Neural progenitor cell (in vitro differentiated cells): Measurements from ENCODE around the gene CSTF1. TPM values are rescaled to one million over a fixed set of nuclear protein-coding genes. Genes with fewer than 3 reads are reported as not detected.
"Not testable (repeated sequence)": the region's sequence is repeated elsewhere in the genome, so short reads cannot be mapped to it uniquely, and the experiment has no call there.

Source experiments
- DNase-seq: peaks from one replicate; pipeline ENCODE4 v3.0.0-alpha.2; 2016; ENCODE audit warnings: low spot score
- H2AFZ ChIP-seq: fragments of 200-600 bp; sonication (generic); replicated peaks from 2 replicates; pipeline ENCODE4 v1.6.1; 2016; ENCODE audit warnings: antibody characterized with exemption
- H3F3A ChIP-seq: fragments of 200-600 bp; sonication (generic); 2 replicates; pipeline ENCODE4 v1.6.1; 2016; ENCODE audit warnings: antibody characterized with exemption, low read depth
- H3K27ac ChIP-seq: fragments of 200-600 bp; sonication (generic); 2 replicates; pipeline ENCODE4 v1.5.1; 2016; ENCODE audit warnings: mild to moderate bottlenecking
- H3K27me3 ChIP-seq: fragments of 200-600 bp; sonication (generic); 2 replicates; pipeline ENCODE4 v1.6.1; 2016; ENCODE audit warnings: mild to moderate bottlenecking, moderate library complexity
- H3K36me3 ChIP-seq: fragments of 200-600 bp; sonication (generic); 2 replicates; pipeline ENCODE4 v1.5.1; 2016
- H3K4me1 ChIP-seq: fragments of 200-600 bp; sonication (generic); 2 replicates; pipeline ENCODE4 v1.6.1; 2016; ENCODE audit warnings: mixed run types
- H3K4me2 ChIP-seq: fragments of 200-600 bp; sonication (generic); 2 replicates; pipeline ENCODE4 v1.6.1; 2016
- H3K4me3 ChIP-seq: fragments of 200-600 bp; sonication (generic); 2 replicates; pipeline ENCODE4 v1.5.1; 2016
- H3K79me2 ChIP-seq: fragments of 200-600 bp; sonication (generic); 2 replicates; pipeline ENCODE4 v1.6.1; 2016; ENCODE audit warnings: low read depth
- H3K9ac ChIP-seq: fragments of 200-600 bp; sonication (generic); 2 replicates; pipeline ENCODE4 v1.6.1; 2016
- H3K9me3 ChIP-seq: fragments of 200-600 bp; sonication (generic); 2 replicates; pipeline ENCODE4 v1.5.1; 2016; ENCODE audit warnings: low read depth
- H4K20me1 ChIP-seq: fragments of 200-600 bp; sonication (generic); 2 replicates; pipeline ENCODE4 v1.6.1; 2016; ENCODE audit warnings: low read depth
- H3K27ac Mint-ChIP-seq: 3 replicates; pipeline ENCODE4 v1.8.0; 2021; ENCODE audit warnings: mixed read lengths
- H3K27me3 Mint-ChIP-seq: 2 replicates; pipeline ENCODE4 v1.8.0; 2022; ENCODE audit warnings: low read depth, mild to moderate bottlenecking, inconsistent platforms, moderate library complexity, mixed read lengths; ENCODE audit not compliant: insufficient read depth
- H3K36me3 Mint-ChIP-seq: 3 replicates; pipeline ENCODE4 v1.8.0; 2021; ENCODE audit warnings: mixed read lengths
- H3K4me1 Mint-ChIP-seq: 3 replicates; pipeline ENCODE4 v1.8.0; 2021; ENCODE audit warnings: mixed read lengths
- H3K4me3 Mint-ChIP-seq: 3 replicates; pipeline ENCODE4 v1.8.0; 2021; ENCODE audit warnings: mild to moderate bottlenecking, moderate library complexity, mixed read lengths
- H3K9me3 Mint-ChIP-seq: 3 replicates; pipeline ENCODE4 v1.8.0; 2020; ENCODE audit warnings: mixed read lengths
- CTCF ChIP-seq: fragments of 200-600 bp; sonication (generic); IDR thresholded peaks from 2 replicates; pipeline ENCODE4 v1.5.1; 2017; ENCODE audit warnings: antibody characterized with exemption, mild to moderate bottlenecking
- EZH2 ChIP-seq: fragments of 200-600 bp; sonication (generic); IDR thresholded peaks from 2 replicates; pipeline ENCODE4 v1.6.1; 2017; ENCODE audit warnings: antibody characterized with exemption, mild to moderate bottlenecking, moderate library complexity
- EZH2phosphoT487 ChIP-seq: fragments of 200-600 bp; sonication (generic); IDR thresholded peaks from 2 replicates; pipeline ENCODE4 v1.6.1; 2017; ENCODE audit warnings: antibody characterized with exemption
- total RNA-seq: library from RNA; depleted of rRNA; stranded (reverse); fragments of >200 nt; gene quantifications from 2 replicates; pipeline ENCODE4 v1.2.3, GENCODE V29; 2015; ENCODE audit warnings: low replicate concordance

CSTF1 gene
- total RNA-seq, 1 donor from 2014 or later: 87.2 TPM

GRCh38 chr20:56395166-56395565 is 2.7 kb downstream of the CSTF1 start:
- peaks cover 16% of the 10 kb centered on the region for H3K36me3 Mint-ChIP-seq
- Histone ChIP-seq H3K4me2 (no peak overlapping the region), H3K27me3 (no peaks in the 10 kb centered on the region), H3F3A (peaks cover 36% of the 10 kb centered on the region), H3K4me3 (no peak overlapping the region), H3K4me1 (peaks cover 19% of the 10 kb centered on the region), H3K9ac (no peak overlapping the region), H3K79me2 (peaks cover 66% of the 10 kb centered on the region), H2AFZ (no peak overlapping the region), H3K27ac (no peak overlapping the region), H4K20me1 (peaks cover 38% of the 10 kb centered on the region), H3K36me3 (peaks cover 24% of the 10 kb centered on the region), H3K9me3 (no peaks in the 10 kb centered on the region)
- no peak overlapping the region for H3K4me3 Mint-ChIP-seq
- H3K27ac Mint-ChIP-seq: no peak overlapping the region
- H3K9me3 Mint-ChIP-seq: no peaks in the 10 kb centered on the region
- H3K27me3 Mint-ChIP-seq: no peaks in the 10 kb centered on the region
- H3K4me1 Mint-ChIP-seq: peaks cover 24% of the 10 kb centered on the region
- DNase-seq: no peak
- TF ChIP-seq EZH2phosphoT487: no peak
- TF ChIP-seq EZH2: no peak
- TF ChIP-seq CTCF: no peak

- Mint-ChIP-seq H3K27me3 (no peaks in the 10 kb centered on the region), H3K9me3 (no peaks in the 10 kb centered on the region), H3K4me1 (peaks cover 3% of the 10 kb centered on the region), H3K4me3 (no peak overlapping the region), H3K27ac (no peak overlapping the region), H3K36me3 (peaks cover 31% of the 10 kb centered on the region)
- peaks cover 33% of the 10 kb centered on the region for H4K20me1 ChIP-seq
- H2AFZ ChIP-seq: no peak overlapping the region
- H3K27ac ChIP-seq: no peak overlapping the region
- peaks cover 60% of the 10 kb centered on the region for H3K36me3 ChIP-seq
- H3K9ac ChIP-seq: no peak overlapping the region
- peaks cover 61% of the 10 kb centered on the region for H3K79me2 ChIP-seq
- peak; percentile 94 for TF ChIP-seq CTCF
- no peak for TF ChIP-seq EZH2phosphoT487
- H3K4me3 ChIP-seq: no peak overlapping the region
- no peaks in the 10 kb centered on the region for H3K9me3 ChIP-seq
- no peaks in the 10 kb centered on the region for H3K4me1 ChIP-seq
- H3F3A ChIP-seq: peaks cover 30% of the 10 kb centered on the region
- no peaks in the 10 kb centered on the region for H3K27me3 ChIP-seq
- no peak overlapping the region for H3K4me2 ChIP-seq
- peak; percentile 76 for DNase-seq
Measured at GRCh38 chr20:56400001-56400640, 7.7 kb downstream of the CSTF1 start.

- Histone ChIP-seq H3K9ac (no peak overlapping the region), H3K27ac (no peak overlapping the region), H2AFZ (no peak overlapping the region), H3K36me3 (peaks cover 49% of the 10 kb centered on the region), H3K79me2 (peaks cover 53% of the 10 kb centered on the region), H3K4me1 (no peaks in the 10 kb centered on the region), H4K20me1 (peaks cover 35% of the 10 kb centered on the region), H3F3A (peaks cover 12% of the 10 kb centered on the region), H3K4me3 (no peak overlapping the region), H3K27me3 (no peaks in the 10 kb centered on the region), H3K4me2 (no peak overlapping the region), H3K9me3 (no peaks in the 10 kb centered on the region)
- no peaks in the 10 kb centered on the region for H3K27me3 Mint-ChIP-seq
- DNase-seq: no peak
- peaks cover 24% of the 10 kb centered on the region for H3K36me3 Mint-ChIP-seq
- no peak overlapping the region for H3K27ac Mint-ChIP-seq
- H3K4me1 Mint-ChIP-seq: peaks cover 3% of the 10 kb centered on the region
- no peak for TF ChIP-seq EZH2phosphoT487
- no peak for TF ChIP-seq CTCF
- TF ChIP-seq EZH2: no peak
- no peak overlapping the region for H3K4me3 Mint-ChIP-seq
- H3K9me3 Mint-ChIP-seq: no peaks in the 10 kb centered on the region
Measured at GRCh38 chr20:56403465-56403864, 11.0 kb downstream of the CSTF1 start.

GRCh38 chr20:56405356-56405755 is 12.9 kb downstream of the CSTF1 start:
- not testable (repeated sequence) for H3K27me3 Mint-ChIP-seq, H3K4me3 ChIP-seq, H2AFZ ChIP-seq, H3K4me1 ChIP-seq, H3K9me3 Mint-ChIP-seq, H3K27ac Mint-ChIP-seq, H3K27me3 ChIP-seq, H3K9ac ChIP-seq, H3K4me3 Mint-ChIP-seq, H3F3A ChIP-seq, H3K4me1 Mint-ChIP-seq, H3K4me2 ChIP-seq, DNase-seq, H3K9me3 ChIP-seq, H3K27ac ChIP-seq
- peaks cover 27% of the 10 kb centered on the region for H3K36me3 Mint-ChIP-seq
- Histone ChIP-seq H3K79me2 (peaks cover 47% of the 10 kb centered on the region), H3K36me3 (peaks cover 39% of the 10 kb centered on the region), H4K20me1 (peaks cover 23% of the 10 kb centered on the region)
